ENCODE data around the gene LEAP2.

The LEAP2 gene

DNA sequence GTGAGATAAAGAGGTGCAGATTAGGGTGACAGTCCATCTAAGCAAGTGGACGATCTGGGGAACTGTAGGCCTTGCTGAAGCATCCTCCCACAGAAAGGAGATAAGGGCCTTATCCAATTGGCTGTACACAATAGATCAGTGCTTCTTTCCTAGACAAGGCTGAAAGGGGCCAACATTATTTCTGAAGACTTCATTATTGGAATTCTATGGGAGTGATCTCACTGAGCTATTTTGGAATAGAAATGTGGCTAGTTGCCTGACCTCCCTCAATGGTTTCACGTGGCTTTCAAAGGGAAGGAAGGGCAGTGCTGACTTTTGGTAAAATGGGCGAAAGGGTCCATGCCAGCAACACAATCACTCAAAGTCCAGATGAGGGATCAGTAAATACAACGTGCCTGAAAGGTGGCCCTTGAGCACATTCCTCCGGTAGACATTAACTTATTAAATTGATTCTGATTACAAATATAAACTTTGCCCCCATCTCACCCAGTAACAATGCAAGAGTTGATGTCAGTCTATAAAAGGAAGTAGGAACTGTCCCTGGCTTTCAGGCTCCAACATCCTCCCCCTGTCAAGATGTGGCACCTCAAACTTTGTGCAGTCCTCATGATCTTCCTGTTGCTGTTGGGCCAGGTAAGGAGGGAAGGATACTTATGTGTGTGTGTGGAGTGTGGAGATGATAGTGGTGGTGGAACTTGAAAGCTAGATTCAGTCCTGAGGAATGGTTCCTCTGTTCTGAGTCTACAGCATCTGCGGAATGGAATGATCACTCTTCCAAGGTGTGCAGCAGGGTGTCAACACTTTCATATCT is at the start of gene LEAP2:
TSS of gene LEAP2 (plus strand) at position 550 of the 811 bp plus-strand sequence. CDS start at position 577, 27 bp downstream.
- no peak within 1 kb of the TSS for H3K4me3 ChIP-seq (ENCODE audit: low read depth, low read length)
- TF ChIP-seq, protein P1, sequence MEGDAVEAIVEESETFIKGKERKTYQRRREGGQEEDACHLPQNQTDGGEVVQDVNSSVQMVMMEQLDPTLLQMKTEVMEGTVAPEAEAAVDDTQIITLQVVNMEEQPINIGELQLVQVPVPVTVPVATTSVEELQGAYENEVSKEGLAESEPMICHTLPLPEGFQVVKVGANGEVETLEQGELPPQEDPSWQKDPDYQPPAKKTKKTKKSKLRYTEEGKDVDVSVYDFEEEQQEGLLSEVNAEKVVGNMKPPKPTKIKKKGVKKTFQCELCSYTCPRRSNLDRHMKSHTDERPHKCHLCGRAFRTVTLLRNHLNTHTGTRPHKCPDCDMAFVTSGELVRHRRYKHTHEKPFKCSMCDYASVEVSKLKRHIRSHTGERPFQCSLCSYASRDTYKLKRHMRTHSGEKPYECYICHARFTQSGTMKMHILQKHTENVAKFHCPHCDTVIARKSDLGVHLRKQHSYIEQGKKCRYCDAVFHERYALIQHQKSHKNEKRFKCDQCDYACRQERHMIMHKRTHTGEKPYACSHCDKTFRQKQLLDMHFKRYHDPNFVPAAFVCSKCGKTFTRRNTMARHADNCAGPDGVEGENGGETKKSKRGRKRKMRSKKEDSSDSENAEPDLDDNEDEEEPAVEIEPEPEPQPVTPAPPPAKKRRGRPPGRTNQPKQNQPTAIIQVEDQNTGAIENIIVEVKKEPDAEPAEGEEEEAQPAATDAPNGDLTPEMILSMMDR (IDR thresholded peaks at IDR 0.05; ENCODE audit: low read depth, low read length): no peak
- in situ Hi-C loops (cut with HindIII; ENCODE audit: low sequenced_read_pairs): no loop called here
- no peak for DNase-seq (ENCODE audit: low read depth, low spot score)

GRCh38 chr5:132824426-132824825 is 49.0 kb upstream of the LEAP2 start:
- TF ChIP-seq, protein P1 (IDR thresholded peaks at IDR 0.05; ENCODE audit: low read depth, low read length): no peak
- H3K4me3 ChIP-seq (ENCODE audit: low read depth, low read length): no peak overlapping the region
- in situ Hi-C loops (cut with HindIII; ENCODE audit: low sequenced_read_pairs): no loop called here
- no peak for DNase-seq (ENCODE audit: low read depth, low spot score)

DNA sequence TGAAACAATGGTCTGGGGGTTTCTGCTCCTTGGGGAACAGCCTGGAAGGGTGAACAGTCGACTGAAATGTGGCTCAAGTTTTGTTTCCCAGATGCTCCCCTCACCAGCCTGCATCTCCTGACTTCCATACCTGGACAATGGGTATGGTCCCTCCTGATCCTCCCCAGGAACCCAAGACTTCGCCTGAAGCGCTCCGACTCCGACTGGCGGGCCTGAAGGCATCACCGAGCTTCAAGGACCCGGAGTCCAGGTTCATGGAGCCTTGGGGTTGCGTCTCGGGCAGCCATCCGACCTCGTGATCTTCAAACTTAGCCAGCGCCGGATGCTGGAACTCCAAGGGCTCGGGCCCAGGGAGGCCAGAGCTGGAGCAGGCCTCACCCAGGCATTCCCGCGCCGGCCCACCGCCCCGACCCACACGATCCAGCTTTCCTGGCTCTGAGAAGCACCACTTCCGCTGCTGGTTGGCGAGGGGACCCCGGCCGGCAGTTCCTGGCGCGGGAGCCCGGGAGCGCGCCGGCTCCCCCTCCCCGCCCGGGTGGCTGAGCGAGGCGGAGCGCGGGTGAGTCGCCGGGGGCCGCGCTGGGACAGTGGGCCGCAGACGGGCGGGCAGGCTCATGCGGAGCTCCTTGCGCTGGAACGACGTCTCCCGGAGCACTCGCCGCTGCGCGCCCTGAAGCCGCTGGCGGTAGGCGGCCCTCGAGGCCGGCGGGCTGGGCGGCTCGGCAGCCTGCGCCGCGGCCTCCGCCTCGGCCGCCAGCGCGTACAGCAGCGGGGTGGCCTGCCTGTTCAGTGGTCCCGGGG is 48.2 kb upstream of the LEAP2 start:
- DNase-seq (ENCODE audit: low read depth, low spot score): no peak
- TF ChIP-seq, protein P1 (IDR thresholded peaks at IDR 0.05; ENCODE audit: low read depth, low read length): no peak
- H3K4me3 ChIP-seq (ENCODE audit: low read depth, low read length): no peak overlapping the region
- in situ Hi-C loops (cut with HindIII; ENCODE audit: low sequenced_read_pairs): no loop called here

DNA sequence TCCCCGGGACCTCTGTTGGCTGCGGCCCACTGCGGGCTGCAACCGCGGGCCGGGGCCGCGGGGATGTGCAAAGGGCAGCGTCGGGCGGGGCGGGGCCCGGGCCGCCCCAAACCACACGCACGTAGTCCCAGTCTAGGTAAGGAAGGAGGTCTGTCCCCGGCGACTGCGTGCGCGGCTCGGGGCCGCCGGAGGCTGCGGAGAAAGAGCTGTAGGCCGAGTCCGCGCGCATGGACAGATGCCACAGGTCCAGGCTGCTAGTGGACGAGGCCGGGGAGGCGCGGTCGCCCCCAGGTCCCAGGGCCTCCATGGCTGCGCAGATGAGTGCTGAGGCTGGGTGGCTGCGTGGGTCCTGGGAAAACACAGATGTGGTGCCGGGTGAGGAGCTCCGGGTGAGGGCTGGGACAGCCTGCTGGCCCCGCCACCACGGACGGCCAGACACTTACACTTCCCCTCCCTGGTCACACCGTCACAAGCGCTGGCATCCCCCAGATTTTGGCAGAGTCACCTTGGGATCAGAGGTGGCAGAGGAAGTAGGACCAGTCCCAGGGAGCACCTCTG is 47.6 kb upstream of the LEAP2 start:
- no peak overlapping the region for H3K4me3 ChIP-seq (ENCODE audit: low read depth, low read length)
- in situ Hi-C loops (cut with HindIII; ENCODE audit: low sequenced_read_pairs): no loop called here
- no peak for DNase-seq (ENCODE audit: low read depth, low spot score)
- TF ChIP-seq, protein P1 (IDR thresholded peaks at IDR 0.05; ENCODE audit: low read depth, low read length): no peak

GRCh38 chr5:132826424-132827082 is 46.9 kb upstream of the LEAP2 start:
- in situ Hi-C loops (cut with HindIII; ENCODE audit: low sequenced_read_pairs): no loop called here

More at GRCh38 chr5:132826424-132827082, 46.9 kb upstream of the LEAP2 start:
- H3K4me3 ChIP-seq (ENCODE audit: low read depth, low read length): no peak overlapping the region
- TF ChIP-seq, protein P1 (IDR thresholded peaks at IDR 0.05; ENCODE audit: low read depth, low read length): no peak
- DNase-seq (ENCODE audit: low read depth, low spot score): no peak

Measured in astrocyte of the spinal cord (primary cell).